HG02870 (cell line): ENCODE measurements around the gene SCIN.

ENCODE experiments used
- ATAC-seq: cut with Tn5 transposase; IDR thresholded peaks from one replicate; pipeline ENCODE4 v1.9.1; 2021; ENCODE audit warnings: mild to moderate bottlenecking, moderate library complexity; ENCODE audit not compliant: unreplicated experiment

SCIN gene

GRCh38 chr7:12567015-12567414 is 3.5 kb upstream of the SCIN start:
- ATAC-seq: peak; percentile 91

- no peak for ATAC-seq
Measured at GRCh38 chr7:12569673-12570072, 847 bp upstream of the SCIN start.

DNA sequence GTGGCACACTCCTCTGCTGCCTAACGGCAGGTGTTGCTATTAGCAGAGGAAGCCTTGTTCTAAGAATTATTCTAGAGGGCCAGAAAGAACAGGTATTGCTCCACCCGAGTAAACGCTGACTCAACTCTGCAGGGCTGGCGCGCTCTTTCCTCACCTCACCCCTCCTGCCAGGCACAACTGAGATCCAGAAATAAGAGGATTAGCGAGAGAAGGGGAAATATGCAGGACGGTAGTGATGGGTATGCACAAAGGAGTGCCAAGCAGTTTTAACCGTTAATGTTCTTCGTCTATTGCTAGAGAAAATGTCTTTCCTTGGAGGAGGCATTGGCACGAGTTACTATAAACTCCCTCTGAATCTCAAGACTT is 369 bp upstream of the SCIN start:
- ATAC-seq: no peak

- ATAC-seq: no peak
Measured at GRCh38 chr7:12571691-12572090, 1.2 kb downstream of the SCIN start.

DNA sequence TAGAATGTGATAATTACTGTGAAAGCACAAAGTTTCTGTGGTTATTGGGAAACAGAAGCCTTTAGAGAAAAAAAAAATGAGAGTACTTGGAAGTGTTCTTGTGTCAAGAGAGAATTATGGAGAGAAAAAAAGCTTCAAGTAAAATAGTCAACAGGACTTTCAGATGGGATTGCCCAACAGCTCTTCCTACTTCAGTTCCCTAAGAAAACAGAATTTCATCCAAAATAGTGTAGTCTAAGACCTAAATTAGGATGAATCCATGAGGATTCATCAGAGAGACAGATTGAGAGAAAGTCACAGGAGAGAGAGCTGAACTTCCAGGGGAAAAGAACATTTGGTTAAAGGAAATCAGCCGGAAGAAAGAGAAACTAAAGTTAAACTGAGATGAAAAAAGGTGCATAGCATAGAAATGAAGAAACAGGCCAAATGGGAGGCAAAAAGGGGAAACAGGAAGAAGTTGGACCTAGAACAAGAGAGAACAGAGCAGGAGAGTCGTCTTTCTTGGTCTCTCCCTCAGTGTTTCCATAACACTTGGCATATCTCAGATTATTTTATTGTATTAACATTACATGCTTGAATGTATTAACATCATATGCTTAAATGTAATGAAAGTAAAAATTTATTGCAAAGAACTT is 2.5 kb downstream of the SCIN start:
- no peak for ATAC-seq

DNA sequence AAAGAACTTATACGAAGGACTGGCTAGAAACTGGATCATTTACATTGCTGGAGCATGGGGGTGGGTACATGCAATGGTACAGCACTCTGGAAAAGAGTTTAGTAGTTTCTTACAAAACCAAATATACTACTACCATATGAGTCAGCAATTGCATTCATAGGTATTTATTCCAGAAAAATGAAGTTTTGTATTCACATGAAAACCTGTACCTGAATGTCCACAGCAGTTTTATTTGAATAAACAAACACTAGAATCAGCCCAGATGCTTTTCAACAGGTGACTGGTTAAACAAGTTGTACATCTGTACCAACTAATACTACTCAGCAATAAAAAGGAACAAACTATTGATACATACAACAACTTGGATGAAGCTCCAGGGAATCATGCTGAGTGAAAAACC is 3.4 kb downstream of the SCIN start:
- ATAC-seq: no peak

DNA sequence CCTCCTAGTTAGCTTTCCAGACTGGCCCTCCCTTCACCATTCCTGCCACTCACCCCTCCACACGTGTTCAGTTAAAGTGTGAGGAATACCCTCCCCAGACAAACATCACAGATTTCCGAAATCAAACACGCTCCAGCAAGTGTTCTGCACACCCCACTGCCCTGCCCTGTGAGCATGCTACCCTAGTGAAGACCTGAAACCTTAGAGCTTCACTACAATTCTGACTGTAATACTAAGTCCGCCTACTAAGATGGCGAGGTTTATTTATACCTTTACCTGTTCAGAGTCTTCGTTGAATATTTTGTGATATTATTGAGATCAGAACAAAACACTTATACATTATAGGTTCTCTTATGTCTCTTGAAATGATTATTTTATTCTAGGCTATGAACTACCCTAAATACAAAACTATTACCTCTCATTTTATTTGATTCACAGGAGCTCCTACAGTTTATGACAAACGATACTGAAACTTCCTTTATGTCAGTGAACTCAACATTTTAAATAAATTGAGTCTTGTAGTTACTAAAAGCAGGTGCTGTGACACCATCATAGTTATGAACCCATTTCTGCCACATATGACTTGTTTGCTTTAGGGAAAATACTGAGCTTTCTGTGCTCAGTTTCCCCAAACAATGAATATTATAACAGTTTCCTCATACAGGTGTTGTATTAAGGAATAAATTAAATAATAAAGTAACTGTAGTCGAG is 8.6 kb downstream of the SCIN start:
- no peak for ATAC-seq

GRCh38 chr7:12581897-12582296 is 11.4 kb downstream of the SCIN start:
- no peak for ATAC-seq

- ATAC-seq: no peak
Measured at GRCh38 chr7:12582362-12582761, 11.8 kb downstream of the SCIN start.

DNA sequence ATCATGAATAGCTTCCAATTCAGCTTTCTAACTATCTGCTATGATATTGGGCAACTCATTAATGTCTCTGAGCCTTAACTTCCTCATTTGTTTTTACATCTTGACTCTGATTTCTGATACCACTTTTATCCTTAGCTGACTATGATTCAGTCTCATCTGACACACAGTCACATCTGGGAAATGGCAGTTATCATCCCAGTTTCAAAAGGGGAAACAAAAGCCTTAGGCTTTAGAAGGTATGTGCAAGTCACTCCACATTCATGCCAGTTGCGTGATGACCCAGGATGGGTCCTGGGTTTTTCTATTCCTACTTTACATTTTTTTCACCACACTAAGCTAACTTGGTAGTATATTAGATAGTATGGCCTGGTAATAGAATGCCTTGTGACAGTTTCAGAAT is 12.7 kb downstream of the SCIN start:
- ATAC-seq: no peak

GRCh38 chr7:12583922-12584321 is 13.4 kb downstream of the SCIN start:
- no peak for ATAC-seq

DNA sequence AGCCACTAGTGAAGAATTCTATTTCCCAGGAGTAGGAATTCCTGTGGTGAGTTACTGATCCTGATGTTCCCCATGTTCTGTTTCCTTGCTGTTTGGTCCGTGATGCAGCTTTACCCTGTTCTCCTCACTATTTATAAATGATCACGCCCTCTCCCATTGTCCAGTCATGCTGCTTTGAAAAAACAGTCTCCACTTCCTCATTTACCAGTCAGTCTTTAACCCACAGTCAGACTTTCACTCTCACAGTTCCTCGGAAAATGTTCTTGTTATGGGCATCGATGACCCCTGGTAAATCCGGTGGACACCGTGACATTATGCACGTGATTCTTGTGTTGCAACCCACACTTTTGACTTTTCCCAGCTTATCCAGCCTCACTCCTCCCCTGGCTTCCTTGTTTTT is 14.4 kb downstream of the SCIN start:
- ATAC-seq: peak; percentile 96

- no peak for ATAC-seq
Measured at GRCh38 chr7:12586271-12586670, 15.8 kb downstream of the SCIN start.

DNA sequence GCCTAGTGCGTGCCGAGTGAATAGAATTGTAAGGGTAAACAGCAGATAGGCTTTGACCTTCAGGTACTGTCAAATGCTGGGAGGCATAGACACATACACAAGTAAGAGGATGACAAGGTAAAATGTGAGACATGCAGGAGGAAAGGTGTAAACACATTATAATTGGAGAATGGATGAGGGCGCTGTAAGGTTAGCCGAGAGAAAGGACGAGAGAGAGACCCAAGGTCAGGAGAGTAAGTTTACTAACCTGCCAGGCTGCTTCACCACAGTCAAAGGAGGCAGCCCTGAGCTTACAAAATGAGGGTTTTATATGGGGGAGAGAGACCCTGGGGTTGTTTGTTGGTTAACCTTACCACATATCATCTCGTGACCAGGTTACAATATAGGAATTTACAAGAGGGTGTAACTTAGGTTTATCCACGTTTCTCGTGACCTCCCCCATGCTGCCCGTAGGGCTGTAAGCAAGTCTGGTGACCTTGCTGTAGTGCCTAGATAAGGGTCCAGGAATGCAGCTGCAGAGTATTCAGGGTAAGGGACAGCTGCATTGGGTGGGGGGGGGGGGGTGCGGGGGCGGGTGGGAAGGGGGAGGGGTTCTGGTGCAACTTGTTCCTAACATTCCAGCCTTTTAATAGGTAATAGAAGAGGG is 17.9 kb downstream of the SCIN start:
- no peak for ATAC-seq

DNA sequence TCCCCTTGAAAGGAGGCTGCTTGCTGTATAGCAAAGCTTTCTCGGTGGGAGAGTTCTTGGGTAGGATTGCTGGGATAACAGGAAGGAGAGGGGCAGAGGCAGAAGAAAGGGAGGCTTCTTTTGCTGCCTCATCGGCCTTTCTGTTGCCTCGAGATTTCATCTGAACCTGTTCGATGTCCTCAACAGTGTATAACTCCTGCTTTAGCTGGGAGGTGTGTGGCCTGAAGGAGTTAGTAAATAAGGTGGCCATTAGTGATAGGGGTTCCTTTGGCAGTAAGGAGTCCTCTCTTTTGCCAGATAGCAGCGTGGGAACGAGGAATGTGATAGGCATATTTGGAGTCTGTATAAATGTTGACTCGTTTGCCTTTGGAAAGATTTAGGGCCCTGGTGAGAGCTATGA is 20.0 kb downstream of the SCIN start:
- ATAC-seq: no peak

- no peak for ATAC-seq
Measured at GRCh38 chr7:12594122-12594897, 23.8 kb downstream of the SCIN start.

DNA sequence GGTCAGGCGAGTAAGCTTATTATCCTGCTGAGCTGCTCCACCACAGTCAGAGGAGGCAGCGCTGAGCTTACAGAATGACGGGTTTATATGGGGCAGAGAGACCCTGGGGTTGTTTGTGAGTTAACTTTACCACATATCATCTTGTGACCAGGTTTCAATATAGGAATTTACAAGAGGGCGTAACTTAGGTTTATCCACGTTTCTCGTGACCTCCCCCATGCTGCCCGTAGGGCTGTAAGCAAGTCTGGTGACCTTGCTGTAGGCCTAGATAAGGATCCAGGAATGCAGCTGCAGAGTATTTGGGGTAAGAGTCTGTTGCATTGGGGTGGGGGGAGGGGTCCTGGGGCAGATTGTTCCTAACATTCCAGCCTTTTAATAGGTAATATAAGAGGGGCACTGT is 24.6 kb downstream of the SCIN start:
- no peak for ATAC-seq

DNA sequence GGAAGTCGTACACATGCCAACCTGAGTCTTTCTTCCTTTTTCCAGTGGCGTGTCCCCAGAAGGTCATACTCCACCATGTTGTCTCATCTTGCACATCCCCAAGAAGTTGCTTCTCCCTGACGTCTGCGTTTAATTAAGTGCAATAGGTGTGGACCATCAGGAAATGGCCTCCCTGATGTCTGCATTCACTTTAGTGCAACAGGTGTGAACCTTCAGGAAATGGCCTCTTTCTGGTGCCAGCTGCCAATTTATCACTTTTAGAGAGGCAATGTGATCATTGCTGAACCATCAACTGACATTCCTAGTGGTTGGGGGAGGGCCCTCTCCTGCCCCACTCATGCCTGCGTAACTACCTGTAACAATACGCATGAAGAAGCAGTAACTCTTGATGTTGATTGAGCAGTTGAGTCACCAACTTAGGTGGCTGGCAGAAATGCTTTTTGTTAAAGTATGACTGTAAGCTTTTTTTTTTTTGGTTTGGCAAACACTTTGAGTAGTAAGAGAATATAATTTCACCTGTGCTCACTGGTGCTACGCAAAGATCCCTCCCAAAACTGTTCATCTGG is 25.8 kb downstream of the SCIN start:
- ATAC-seq: no peak

GRCh38 chr7:12601302-12601869 is 30.9 kb downstream of the SCIN start:
- ATAC-seq: peak; percentile 95

- no peak for ATAC-seq
Measured at GRCh38 chr7:12607134-12607533, 36.6 kb downstream of the SCIN start.

GRCh38 chr7:12609561-12609960 is 39.0 kb downstream of the SCIN start:
- no peak for ATAC-seq
